WI38 (cell line): ENCODE results near the gene TIMM22.

ENCODE experiments used
- H3K4me3 ChIP-seq: 2 replicates; pipeline ENCODE4 v1.5.1; 2011; ENCODE audit warnings: low read depth, mild to moderate bottlenecking, control low read depth, low read length
- CTCF ChIP-seq: IDR thresholded peaks from 2 replicates; pipeline ENCODE4 v1.5.1; 2012; ENCODE audit warnings: low read depth, mild to moderate bottlenecking, control low read depth, low read length

The TIMM22 gene

GRCh38 chr17:1004769-1005295, 7.9 kb downstream of the TIMM22 start:
- no peak overlapping the region for H3K4me3 ChIP-seq
- TF ChIP-seq CTCF, result no peak

GRCh38 chr17:1005361-1005946, 8.5 kb downstream of the TIMM22 start:
- H3K4me3 ChIP-seq, result no peak overlapping the region
- TF ChIP-seq CTCF, result no peak

GRCh38 chr17:1006054-1006453, 9.1 kb downstream of the TIMM22 start:
- no peak for TF ChIP-seq CTCF
- no peak overlapping the region for H3K4me3 ChIP-seq

- H3K4me3 ChIP-seq, result no peak overlapping the region
- TF ChIP-seq CTCF, result no peak
These were observed 10.5 kb downstream of the TIMM22 start for GRCh38 chr17:1007310-1008007.

- H3K4me3 ChIP-seq, result no peak overlapping the region
- TF ChIP-seq CTCF, result no peak
These were observed 11.3 kb downstream of the TIMM22 start for GRCh38 chr17:1008008-1008761.

GRCh38 chr17:1009229-1010085, 12.5 kb downstream of the TIMM22 start:
- H3K4me3 ChIP-seq, result no peak overlapping the region
- no peak for TF ChIP-seq CTCF
